ENCODE results near the gene DNAJC5.
"Not testable (repeated sequence)": the region's sequence is repeated elsewhere in the genome, so short reads cannot be mapped to it uniquely, and the experiment has no call there.

The DNAJC5 gene

GRCh38 chr20:63864545-63864977 is 30.4 kb upstream of the DNAJC5 start:
- no peak for TF ChIP-seq CTCF (conservative IDR thresholded peaks at IDR 0.05; ENCODE audit: low read length)
- H3K4me3 ChIP-seq (ENCODE audit: low read length), result peak overlapping the region; percentile 91
- DNase-seq (ENCODE audit: low read depth), result no peak

- no peak for TF ChIP-seq CTCF (conservative IDR thresholded peaks at IDR 0.05; ENCODE audit: low read length)
- peak within 1 kb of the TSS; percentile 91 for H3K4me3 ChIP-seq (ENCODE audit: low read length)
- DNase-seq (ENCODE audit: low read depth), result peak; percentile 97
Measured at GRCh38 chr20:63864978-63865640, 29.8 kb upstream of the DNAJC5 start, which contains the start of gene TPD52L2. TSS of gene TPD52L2 (plus strand) at chr20:63865270. CDS start at chr20:63865366, 96 bp downstream.

GRCh38 chr20:63867042-63867441 is 27.9 kb upstream of the DNAJC5 start:
- not testable (repeated sequence) for DNase-seq (ENCODE audit: low read depth); H3K4me3 ChIP-seq (ENCODE audit: low read length)

GRCh38 chr20:63868264-63868663 is 26.7 kb upstream of the DNAJC5 start:
- TF ChIP-seq CTCF (conservative IDR thresholded peaks at IDR 0.05; ENCODE audit: low read length), result no peak
- no peak for DNase-seq (ENCODE audit: low read depth)
- H3K4me3 ChIP-seq (ENCODE audit: low read length), result no peak overlapping the region

- DNase-seq (ENCODE audit: low read depth), result peak; percentile 85
- no peak overlapping the region for H3K4me3 ChIP-seq (ENCODE audit: low read length)
- TF ChIP-seq CTCF (conservative IDR thresholded peaks at IDR 0.05; ENCODE audit: low read length), result no peak
Measured at GRCh38 chr20:63873477-63873971, 21.4 kb upstream of the DNAJC5 start.

GRCh38 chr20:63874241-63874640 is 20.7 kb upstream of the DNAJC5 start:
- not testable (repeated sequence) for DNase-seq (ENCODE audit: low read depth); H3K4me3 ChIP-seq (ENCODE audit: low read length)

- TF ChIP-seq CTCF (conservative IDR thresholded peaks at IDR 0.05; ENCODE audit: low read length), result no peak
- no peak for DNase-seq (ENCODE audit: low read depth)
- H3K4me3 ChIP-seq (ENCODE audit: low read length), result no peak overlapping the region
Measured at GRCh38 chr20:63876489-63877036, 18.4 kb upstream of the DNAJC5 start.

GRCh38 chr20:63877755-63878470 is 17.0 kb upstream of the DNAJC5 start:
- H3K4me3 ChIP-seq (ENCODE audit: low read length), result no peak overlapping the region
- TF ChIP-seq CTCF (conservative IDR thresholded peaks at IDR 0.05; ENCODE audit: low read length), result no peak
- DNase-seq (ENCODE audit: low read depth), result no peak
